Peyer's patch (tissue), 4 donors: Measurements from ENCODE around the gene GASK1A.

Experiments
- POLR2A ChIP-seq, 2 donors: fragments of 450-650 bp; IDR thresholded peaks; one replicate each; pipeline ENCODE4 v1.5.1; 2017; ENCODE audit warnings: antibody characterized with exemption in 2 of 2, mild to moderate bottlenecking in 2 of 2, moderate library complexity in 2 of 2
- TF ChIP-seq, protein P1 (sequence below), 6 experiments: fragments of 450-650 bp in 4 of 6; fragments of 200-600 bp in 2 of 6; sonication (generic) in 1 of 6; IDR thresholded peaks; one replicate each; pipeline ENCODE4 v1.5.1; 2017 to 2019; ENCODE audit warnings: antibody characterized with exemption in 6 of 6, mild to moderate bottlenecking in 3 of 6, moderate library complexity in 1 of 6

- TF ChIP-seq POLR2A (IDR thresholded peaks at IDR 0.05) = no peak
- TF ChIP-seq, protein P1, sequence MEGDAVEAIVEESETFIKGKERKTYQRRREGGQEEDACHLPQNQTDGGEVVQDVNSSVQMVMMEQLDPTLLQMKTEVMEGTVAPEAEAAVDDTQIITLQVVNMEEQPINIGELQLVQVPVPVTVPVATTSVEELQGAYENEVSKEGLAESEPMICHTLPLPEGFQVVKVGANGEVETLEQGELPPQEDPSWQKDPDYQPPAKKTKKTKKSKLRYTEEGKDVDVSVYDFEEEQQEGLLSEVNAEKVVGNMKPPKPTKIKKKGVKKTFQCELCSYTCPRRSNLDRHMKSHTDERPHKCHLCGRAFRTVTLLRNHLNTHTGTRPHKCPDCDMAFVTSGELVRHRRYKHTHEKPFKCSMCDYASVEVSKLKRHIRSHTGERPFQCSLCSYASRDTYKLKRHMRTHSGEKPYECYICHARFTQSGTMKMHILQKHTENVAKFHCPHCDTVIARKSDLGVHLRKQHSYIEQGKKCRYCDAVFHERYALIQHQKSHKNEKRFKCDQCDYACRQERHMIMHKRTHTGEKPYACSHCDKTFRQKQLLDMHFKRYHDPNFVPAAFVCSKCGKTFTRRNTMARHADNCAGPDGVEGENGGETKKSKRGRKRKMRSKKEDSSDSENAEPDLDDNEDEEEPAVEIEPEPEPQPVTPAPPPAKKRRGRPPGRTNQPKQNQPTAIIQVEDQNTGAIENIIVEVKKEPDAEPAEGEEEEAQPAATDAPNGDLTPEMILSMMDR (IDR thresholded peaks at IDR 0.05) = no peak
These were observed 119.7 kb downstream of the GASK1A start for GRCh38 chr3:43098761-43099160.
